Measurements from ENCODE around the gene PNPLA8. TPM values are rescaled to one million over a fixed set of nuclear protein-coding genes. Genes with fewer than 3 reads are reported as not detected.

The PNPLA8 gene
- polyA plus RNA-seq, 1 donor from 2014 or later = 85.1 TPM

DNA sequence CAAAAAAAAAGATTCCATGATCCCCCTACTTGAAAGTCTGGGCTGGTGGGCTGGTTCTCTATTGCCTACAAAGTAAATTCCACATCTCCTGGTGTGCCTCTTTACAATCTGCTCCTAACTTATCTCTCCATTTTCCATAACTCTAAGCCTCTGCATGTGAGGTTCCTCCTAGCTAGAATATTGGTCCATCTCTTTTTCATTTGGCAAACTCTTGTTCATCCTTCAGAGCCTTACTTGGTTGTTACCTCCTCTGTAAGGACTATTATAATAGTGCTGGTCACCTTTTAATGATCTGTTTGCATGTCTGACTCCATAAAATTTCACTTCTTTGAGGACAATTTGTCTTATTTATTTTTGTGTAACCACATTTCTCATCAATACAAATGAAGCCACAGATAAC, 68.1 kb downstream of the PNPLA8 start:
- H3K9me2 ChIP-seq (ENCODE audit: insufficient read depth, low read length) = no peaks in the 10 kb centered on the region
- no peaks in the 10 kb centered on the region for H3K27me3 ChIP-seq (ENCODE audit: insufficient read depth, low read depth, low read length)
- H3K9ac ChIP-seq (ENCODE audit: low read length) = no peak overlapping the region
- H3K79me2 ChIP-seq (replicated peaks; ENCODE audit: insufficient read depth, low read length) = peaks cover 16% of the 10 kb centered on the region
- H4K20me1 ChIP-seq (ENCODE audit: insufficient read depth) = no peaks in the 10 kb centered on the region
- H3K9me3 ChIP-seq (ENCODE audit: low read length) = no peaks in the 10 kb centered on the region
- H3K36me3 ChIP-seq (ENCODE audit: insufficient read depth, low read length) = no peaks in the 10 kb centered on the region
- no peak for TF ChIP-seq EP300 (conservative IDR thresholded peaks at IDR 0.05; ENCODE audit: poor library complexity, severe bottlenecking)
- no peak for TF ChIP-seq RAD21 (conservative IDR thresholded peaks at IDR 0.05)
- TF ChIP-seq CTCF (IDR thresholded peaks at IDR 0.05; ENCODE audit: poor library complexity, severe bottlenecking) = no peak
- TF ChIP-seq EZH2 (IDR thresholded peaks at IDR 0.05; ENCODE audit: borderline replicate concordance, insufficient read depth, low read length, poor library complexity, severe bottlenecking) = no peak
- TF ChIP-seq, protein P1, sequence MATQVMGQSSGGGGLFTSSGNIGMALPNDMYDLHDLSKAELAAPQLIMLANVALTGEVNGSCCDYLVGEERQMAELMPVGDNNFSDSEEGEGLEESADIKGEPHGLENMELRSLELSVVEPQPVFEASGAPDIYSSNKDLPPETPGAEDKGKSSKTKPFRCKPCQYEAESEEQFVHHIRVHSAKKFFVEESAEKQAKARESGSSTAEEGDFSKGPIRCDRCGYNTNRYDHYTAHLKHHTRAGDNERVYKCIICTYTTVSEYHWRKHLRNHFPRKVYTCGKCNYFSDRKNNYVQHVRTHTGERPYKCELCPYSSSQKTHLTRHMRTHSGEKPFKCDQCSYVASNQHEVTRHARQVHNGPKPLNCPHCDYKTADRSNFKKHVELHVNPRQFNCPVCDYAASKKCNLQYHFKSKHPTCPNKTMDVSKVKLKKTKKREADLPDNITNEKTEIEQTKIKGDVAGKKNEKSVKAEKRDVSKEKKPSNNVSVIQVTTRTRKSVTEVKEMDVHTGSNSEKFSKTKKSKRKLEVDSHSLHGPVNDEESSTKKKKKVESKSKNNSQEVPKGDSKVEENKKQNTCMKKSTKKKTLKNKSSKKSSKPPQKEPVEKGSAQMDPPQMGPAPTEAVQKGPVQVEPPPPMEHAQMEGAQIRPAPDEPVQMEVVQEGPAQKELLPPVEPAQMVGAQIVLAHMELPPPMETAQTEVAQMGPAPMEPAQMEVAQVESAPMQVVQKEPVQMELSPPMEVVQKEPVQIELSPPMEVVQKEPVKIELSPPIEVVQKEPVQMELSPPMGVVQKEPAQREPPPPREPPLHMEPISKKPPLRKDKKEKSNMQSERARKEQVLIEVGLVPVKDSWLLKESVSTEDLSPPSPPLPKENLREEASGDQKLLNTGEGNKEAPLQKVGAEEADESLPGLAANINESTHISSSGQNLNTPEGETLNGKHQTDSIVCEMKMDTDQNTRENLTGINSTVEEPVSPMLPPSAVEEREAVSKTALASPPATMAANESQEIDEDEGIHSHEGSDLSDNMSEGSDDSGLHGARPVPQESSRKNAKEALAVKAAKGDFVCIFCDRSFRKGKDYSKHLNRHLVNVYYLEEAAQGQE (IDR thresholded peaks at IDR 0.05; ENCODE audit: borderline replicate concordance) = no peak
- no peak for TF ChIP-seq POLR2AphosphoS5 (IDR thresholded peaks at IDR 0.05)
- TF ChIP-seq SMC3 (conservative IDR thresholded peaks at IDR 0.05; ENCODE audit: poor library complexity) = no peak
- H2AFZ ChIP-seq (ENCODE audit: low read depth, low read length) = no peak overlapping the region
- no peak overlapping the region for H3K27ac ChIP-seq (ENCODE audit: low read length)
- no peak overlapping the region for H3K4me3 ChIP-seq (ENCODE audit: low read length)
- H3K4me2 ChIP-seq (ENCODE audit: low read length) = no peak overlapping the region
- H3F3A ChIP-seq (ENCODE audit: insufficient read depth, low read length, poor library complexity, severe bottlenecking) = no peaks in the 10 kb centered on the region

DNA sequence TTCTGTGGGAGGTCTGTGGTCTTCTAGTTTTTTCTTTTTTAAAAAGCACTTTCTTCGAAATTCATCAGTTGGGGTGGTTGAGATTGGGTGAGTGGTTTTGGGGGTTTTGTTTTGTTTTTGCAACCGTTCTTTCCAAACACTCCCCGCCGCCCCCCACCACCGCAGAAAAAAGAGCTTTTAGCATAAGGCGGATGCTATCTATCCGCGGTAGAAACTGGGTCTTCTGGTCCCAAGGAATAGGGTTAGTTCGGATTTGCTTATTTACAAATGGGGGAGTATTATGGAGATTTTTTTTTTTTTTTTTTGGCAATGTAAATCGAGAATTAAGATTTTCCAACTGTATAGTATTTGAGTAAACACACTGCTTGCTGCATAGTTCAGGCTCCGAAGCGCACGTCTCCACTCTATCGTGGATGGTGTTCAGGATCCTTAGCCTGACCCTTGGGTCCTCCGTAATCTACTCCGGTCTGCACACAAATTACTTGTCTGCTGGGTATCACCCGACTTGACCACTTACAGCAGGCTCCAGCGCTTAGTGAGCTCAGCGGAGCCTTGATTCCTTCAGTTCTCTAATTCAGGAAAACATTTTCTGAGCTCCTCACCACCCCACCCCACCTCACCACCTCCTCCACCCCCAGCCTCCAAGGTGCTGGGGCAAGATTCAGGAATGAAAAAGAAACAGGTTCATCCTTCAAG, 68.9 kb downstream of the PNPLA8 start:
- TF ChIP-seq CTCF (IDR thresholded peaks at IDR 0.05; ENCODE audit: poor library complexity, severe bottlenecking) (no peak), EP300 (conservative IDR thresholded peaks at IDR 0.05; ENCODE audit: poor library complexity, severe bottlenecking) (no peak)
- Histone ChIP-seq H3K9me2 (ENCODE audit: insufficient read depth, low read length) (no peaks in the 10 kb centered on the region), H3K36me3 (ENCODE audit: insufficient read depth, low read length) (no peaks in the 10 kb centered on the region), H4K20me1 (ENCODE audit: insufficient read depth) (no peaks in the 10 kb centered on the region), H3K9ac (ENCODE audit: low read length) (peak overlapping the region; percentile 81), H2AFZ (ENCODE audit: low read depth, low read length) (no peak overlapping the region), H3K27me3 (ENCODE audit: insufficient read depth, low read depth, low read length) (no peaks in the 10 kb centered on the region), H3K9me3 (ENCODE audit: low read length) (no peaks in the 10 kb centered on the region), H3K4me3 (ENCODE audit: low read length) (peak overlapping the region; percentile 97), H3F3A (ENCODE audit: insufficient read depth, low read length, poor library complexity, severe bottlenecking) (no peaks in the 10 kb centered on the region), H3K27ac (ENCODE audit: low read length) (no peak overlapping the region), H3K4me2 (ENCODE audit: low read length) (no peak overlapping the region), H3K79me2 (replicated peaks; ENCODE audit: insufficient read depth, low read length) (peaks cover 25% of the 10 kb centered on the region)

All from neural cell (in vitro differentiated cells).